ENCODE measurements around the gene ALG8.

GRCh38 chr11:78147807-78148206, 8.4 kb upstream of the ALG8 start:
- no peak for TF ChIP-seq CTCF (IDR thresholded peaks at IDR 0.05)
- TF ChIP-seq POLR2AphosphoS5 (IDR thresholded peaks at IDR 0.05; ENCODE audit: low read depth, low read length) = no peak
- TF ChIP-seq TCF7L2 (IDR thresholded peaks at IDR 0.05; ENCODE audit: low read depth, low read length) = no peak
- no peak for TF ChIP-seq REST (IDR thresholded peaks at IDR 0.05; ENCODE audit: insufficient read depth in 1 of 2, low read depth in 2 of 2, low read length in 1 of 2)
- no peak for TF ChIP-seq SIN3A (IDR thresholded peaks at IDR 0.05; ENCODE audit: borderline replicate concordance, insufficient read depth, low read depth, low read length)

Measured in Panc1 (cell line).